GM23338 (cell line): Measurements from ENCODE around the gene GAN. TPM values are rescaled to one million over a fixed set of nuclear protein-coding genes. Genes with fewer than 3 reads are reported as not detected.

Experiments used
- ATAC-seq: fragments of 200-7000 bp; cut with Tn5 transposase; 3 replicates; pipeline ENCODE4 v1.9.1; 2020
- DNase-seq: peaks from one replicate; pipeline ENCODE4 v3.0.0-alpha.2; 2015; ENCODE audit warnings: low spot score
- H2AFZ ChIP-seq: fragments of 200-600 bp; sonication (generic); 2 replicates; pipeline ENCODE4 v1.8.0; 2016; ENCODE audit warnings: antibody characterized with exemption, mild to moderate bottlenecking, moderate library complexity
- H3F3A ChIP-seq: fragments of 200-600 bp; sonication (generic); replicated peaks from 2 replicates; pipeline ENCODE4 v1.8.0; 2017; ENCODE audit warnings: antibody characterized with exemption, mixed run types, low read depth
- H3K27ac ChIP-seq: fragments of 200-600 bp; sonication (generic); 2 replicates; pipeline ENCODE4 v1.6.1; 2016; ENCODE audit warnings: low read depth
- H3K27me3 ChIP-seq: fragments of 200-600 bp; sonication (generic); 2 replicates; pipeline ENCODE4 v1.8.0; 2016; ENCODE audit warnings: mild to moderate bottlenecking, mixed run types, moderate library complexity; ENCODE audit not compliant: insufficient read depth
- H3K36me3 ChIP-seq: fragments of 200-600 bp; sonication (generic); 2 replicates; pipeline ENCODE4 v1.8.0; 2016; ENCODE audit warnings: mild to moderate bottlenecking; ENCODE audit not compliant: insufficient read depth
- H3K4me1 ChIP-seq: fragments of 200-600 bp; sonication (generic); 2 replicates; pipeline ENCODE4 v1.8.0; 2016; ENCODE audit warnings: mild to moderate bottlenecking, moderate library complexity; ENCODE audit not compliant: insufficient read depth
- H3K4me2 ChIP-seq: fragments of 200-600 bp; sonication (generic); 2 replicates; pipeline ENCODE4 v1.7.1; 2017; ENCODE audit warnings: mixed run types
- H3K4me3 ChIP-seq: fragments of 200-600 bp; sonication (generic); 2 replicates; pipeline ENCODE4 v1.6.1; 2016; ENCODE audit warnings: mixed run types
- H3K79me2 ChIP-seq: fragments of 200-600 bp; sonication (generic); replicated peaks from 2 replicates; pipeline ENCODE4 v1.8.0; 2017; ENCODE audit warnings: mild to moderate bottlenecking; ENCODE audit not compliant: insufficient read depth
- H3K9me2 ChIP-seq: fragments of 200-600 bp; sonication (generic); 2 replicates; pipeline ENCODE4 v1.8.0; 2017; ENCODE audit not compliant: insufficient read depth
- H4K20me1 ChIP-seq: fragments of 200-600 bp; sonication (generic); replicated peaks from 2 replicates; pipeline ENCODE4 v1.8.0; 2017; ENCODE audit warnings: mild to moderate bottlenecking; ENCODE audit not compliant: insufficient read depth
- H3K27ac Mint-ChIP-seq: 2 replicates; pipeline ENCODE4 v1.8.0; 2020; ENCODE audit warnings: inconsistent platforms, mild to moderate bottlenecking, moderate library complexity, mixed read lengths
- H3K27me3 Mint-ChIP-seq: 3 replicates; pipeline ENCODE4 v1.8.0; 2022; ENCODE audit warnings: low read depth, mild to moderate bottlenecking, moderate library complexity, mixed read lengths, inconsistent platforms; ENCODE audit not compliant: insufficient read depth, poor library complexity
- H3K36me3 Mint-ChIP-seq: 3 replicates; pipeline ENCODE4 v1.8.0; 2021; ENCODE audit warnings: low read depth, mild to moderate bottlenecking, inconsistent platforms, moderate library complexity, mixed read lengths
- H3K4me1 Mint-ChIP-seq: 3 replicates; pipeline ENCODE4 v1.8.0; 2020; ENCODE audit warnings: mild to moderate bottlenecking, inconsistent platforms, mixed read lengths
- H3K4me3 Mint-ChIP-seq: 3 replicates; pipeline ENCODE4 v1.8.0; 2021; ENCODE audit warnings: moderate library complexity, mild to moderate bottlenecking, inconsistent platforms, mixed read lengths
- H3K9me3 Mint-ChIP-seq: 3 replicates; pipeline ENCODE4 v1.8.0; 2020; ENCODE audit warnings: moderate library complexity, mild to moderate bottlenecking, inconsistent platforms, mixed read lengths
- CREB1 ChIP-seq: fragments of 250-450 bp; sonication (Bioruptor Pico); IDR thresholded peaks from 2 replicates; pipeline ENCODE4 v1.5.0; 2020; ENCODE audit warnings: low read depth, mild to moderate bottlenecking, moderate library complexity
- CTCF ChIP-seq, 2 experiments: fragments of 200-600 bp in 1 of 2; sonication (generic) in 1 of 2; conservative IDR thresholded peaks; 2 replicates each; pipeline versions ENCODE4 v1.5.1 to v1.6.1; 2016 to 2017; ENCODE audit warnings: antibody characterized with exemption in 2 of 2, low read depth in 2 of 2, mild to moderate bottlenecking in 2 of 2, moderate library complexity in 1 of 2
- ETS1 ChIP-seq: IDR thresholded peaks from 2 replicates; pipeline ENCODE4 v1.6.1; 2016; ENCODE audit warnings: antibody characterized with exemption
- EZH2 ChIP-seq: fragments of 200-600 bp; sonication (generic); IDR thresholded peaks from one replicate; pipeline ENCODE4 v1.8.0; 2017; ENCODE audit warnings: antibody characterized with exemption, mild to moderate bottlenecking, low read depth; ENCODE audit not compliant: unreplicated experiment
- EZH2phosphoT487 ChIP-seq: fragments of 200-600 bp; sonication (generic); IDR thresholded peaks from one replicate; pipeline ENCODE4 v1.8.1; 2018; ENCODE audit warnings: antibody characterized with exemption; ENCODE audit not compliant: unreplicated experiment
- JUNB ChIP-seq: IDR thresholded peaks from one replicate; pipeline ENCODE4 v1.6.1; 2016; ENCODE audit warnings: antibody characterized with exemption; ENCODE audit not compliant: unreplicated experiment
- NANOG ChIP-seq: IDR thresholded peaks from 2 replicates; pipeline ENCODE4 v1.6.1; 2016; ENCODE audit warnings: antibody characterized with exemption, borderline replicate concordance
- POLR2AphosphoS5 ChIP-seq: IDR thresholded peaks from 2 replicates; pipeline ENCODE4 v1.6.1; 2016; ENCODE audit warnings: antibody characterized with exemption, low read depth
- STAT1 ChIP-seq: IDR thresholded peaks from one replicate; pipeline ENCODE4 v1.6.1; 2016; ENCODE audit warnings: antibody characterized with exemption; ENCODE audit not compliant: unreplicated experiment
- ZNF114 ChIP-seq: fragments of 250-450 bp; sonication (Bioruptor Pico); IDR thresholded peaks from 2 replicates; pipeline ENCODE4 v1.5.0; 2020; ENCODE audit warnings: mild to moderate bottlenecking, moderate library complexity
- ZNF331 ChIP-seq: fragments of 250-450 bp; sonication (Bioruptor Pico); IDR thresholded peaks from 2 replicates; pipeline ENCODE4 v1.5.0; 2020; ENCODE audit warnings: low read depth, mild to moderate bottlenecking, moderate library complexity
- ZNF462 ChIP-seq: fragments of 250-450 bp; sonication (Bioruptor Pico); IDR thresholded peaks from 2 replicates; pipeline ENCODE4 v1.5.0; 2020; ENCODE audit warnings: mild to moderate bottlenecking, moderate library complexity
- polyA plus RNA-seq: library from polyadenylated mRNA; unstranded; fragments of >200 nt; fragmentation: Nextera tagmentation; extraction: Ambion mirVana; gene quantifications from 2 replicates; pipeline ENCODE4 v1.2.1, GENCODE V29; 2016
- total RNA-seq: library from RNA; depleted of rRNA; stranded (reverse); fragments of >200 nt; shearing (Covaris generic); gene quantifications from 2 replicates; pipeline ENCODE4 v1.2.3, GENCODE V29; 2014
- TF ChIP-seq, protein P1 (sequence below): IDR thresholded peaks from one replicate; pipeline ENCODE4 v1.6.1; 2018; ENCODE audit warnings: antibody characterized with exemption; ENCODE audit not compliant: unreplicated experiment

The GAN gene
- total and polyA plus RNA-seq, 2 experiments from 2014 or later, result 8.1 to 28.5 TPM

- Histone ChIP-seq H3K36me3 (no peaks in the 10 kb centered on the region), H4K20me1 (0 out of 2 replicates have a peak, but pooled peaks cover 2% of the 10 kb centered on the region), H3K27me3 (no peaks in the 10 kb centered on the region), H3K4me3 (no peak overlapping the region), H2AFZ (no peak overlapping the region), H3F3A (no peaks in the 10 kb centered on the region), H3K4me2 (no peak overlapping the region), H3K9me2 (no peaks in the 10 kb centered on the region), H3K79me2 (no peaks in the 10 kb centered on the region), H3K4me1 (no peaks in the 10 kb centered on the region), H3K27ac (no peak overlapping the region)
- H3K36me3 Mint-ChIP-seq, result no peaks in the 10 kb centered on the region
- no peaks in the 10 kb centered on the region for H3K9me3 Mint-ChIP-seq
- H3K27me3 Mint-ChIP-seq, result peaks cover 4% of the 10 kb centered on the region
- no peaks in the 10 kb centered on the region; the same call in 2 of the 3 replicates for H3K4me1 Mint-ChIP-seq
- TF ChIP-seq NANOG (no peak), CREB1 (CRISPR knock-in tag) (no peak), ZNF331 (CRISPR knock-in tag) (no peak), JUNB (no peak), ZNF114 (CRISPR knock-in tag) (no peak), CTCF (conservative IDR thresholded peaks at IDR 0.05; ENCODE audit: low read depth in 2 of 2) (no peak), EZH2phosphoT487 (no peak), STAT1 (no peak), ZNF462 (CRISPR knock-in tag) (no peak), ETS1 (no peak), EZH2 (no peak), POLR2AphosphoS5 (no peak)
- TF ChIP-seq, protein P1, sequence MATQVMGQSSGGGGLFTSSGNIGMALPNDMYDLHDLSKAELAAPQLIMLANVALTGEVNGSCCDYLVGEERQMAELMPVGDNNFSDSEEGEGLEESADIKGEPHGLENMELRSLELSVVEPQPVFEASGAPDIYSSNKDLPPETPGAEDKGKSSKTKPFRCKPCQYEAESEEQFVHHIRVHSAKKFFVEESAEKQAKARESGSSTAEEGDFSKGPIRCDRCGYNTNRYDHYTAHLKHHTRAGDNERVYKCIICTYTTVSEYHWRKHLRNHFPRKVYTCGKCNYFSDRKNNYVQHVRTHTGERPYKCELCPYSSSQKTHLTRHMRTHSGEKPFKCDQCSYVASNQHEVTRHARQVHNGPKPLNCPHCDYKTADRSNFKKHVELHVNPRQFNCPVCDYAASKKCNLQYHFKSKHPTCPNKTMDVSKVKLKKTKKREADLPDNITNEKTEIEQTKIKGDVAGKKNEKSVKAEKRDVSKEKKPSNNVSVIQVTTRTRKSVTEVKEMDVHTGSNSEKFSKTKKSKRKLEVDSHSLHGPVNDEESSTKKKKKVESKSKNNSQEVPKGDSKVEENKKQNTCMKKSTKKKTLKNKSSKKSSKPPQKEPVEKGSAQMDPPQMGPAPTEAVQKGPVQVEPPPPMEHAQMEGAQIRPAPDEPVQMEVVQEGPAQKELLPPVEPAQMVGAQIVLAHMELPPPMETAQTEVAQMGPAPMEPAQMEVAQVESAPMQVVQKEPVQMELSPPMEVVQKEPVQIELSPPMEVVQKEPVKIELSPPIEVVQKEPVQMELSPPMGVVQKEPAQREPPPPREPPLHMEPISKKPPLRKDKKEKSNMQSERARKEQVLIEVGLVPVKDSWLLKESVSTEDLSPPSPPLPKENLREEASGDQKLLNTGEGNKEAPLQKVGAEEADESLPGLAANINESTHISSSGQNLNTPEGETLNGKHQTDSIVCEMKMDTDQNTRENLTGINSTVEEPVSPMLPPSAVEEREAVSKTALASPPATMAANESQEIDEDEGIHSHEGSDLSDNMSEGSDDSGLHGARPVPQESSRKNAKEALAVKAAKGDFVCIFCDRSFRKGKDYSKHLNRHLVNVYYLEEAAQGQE, result no peak
- ATAC-seq, result no peak
- no peak for DNase-seq
- H3K4me3 Mint-ChIP-seq, result no peak overlapping the region
- H3K27ac Mint-ChIP-seq, result no peak overlapping the region
These were observed 82.5 kb downstream of the GAN start for GRCh38 chr16:81397058-81397878.
